HEK293 (cell line): ENCODE results near the gene ADGRG7.

Experiments used
- REPIN1 ChIP-seq: fragments of 450-650 bp; formaldehyde crosslinking; IDR thresholded peaks from 2 replicates; pipeline ENCODE4 v1.5.1; 2017; ENCODE audit warnings: missing biosample characterization, missing genetic modification characterization, low read depth
- REST ChIP-seq: fragments of 450-650 bp; formaldehyde crosslinking; IDR thresholded peaks from 2 replicates; pipeline ENCODE4 v1.5.1; 2016; ENCODE audit warnings: missing biosample characterization, missing genetic modification characterization
- SP2 ChIP-seq: fragments of 450-650 bp; formaldehyde crosslinking; IDR thresholded peaks from 2 replicates; pipeline ENCODE4 v1.5.1; 2016; ENCODE audit warnings: missing biosample characterization, missing genetic modification characterization
- ZBTB8A ChIP-seq: fragments of 450-650 bp; formaldehyde crosslinking; IDR thresholded peaks from 2 replicates; pipeline ENCODE4 v1.5.1; 2016; ENCODE audit warnings: missing biosample characterization, missing genetic modification characterization
- ZNF121 ChIP-seq: fragments of 450-650 bp; formaldehyde crosslinking; IDR thresholded peaks from 2 replicates; pipeline ENCODE4 v1.5.1; 2016; ENCODE audit warnings: missing biosample characterization, missing genetic modification characterization
- ZNF266 ChIP-seq: fragments of 450-650 bp; formaldehyde crosslinking; IDR thresholded peaks from 2 replicates; pipeline ENCODE4 v1.5.1; 2016; ENCODE audit warnings: missing biosample characterization, missing genetic modification characterization, low read depth
- ZNF292 ChIP-seq: fragments of 450-650 bp; formaldehyde crosslinking; IDR thresholded peaks from 2 replicates; pipeline ENCODE4 v1.5.1; 2016; ENCODE audit warnings: low read depth, missing biosample characterization, missing genetic modification characterization, borderline replicate concordance
- ZNF433 ChIP-seq: fragments of 450-650 bp; formaldehyde crosslinking; IDR thresholded peaks from 2 replicates; pipeline ENCODE4 v1.5.1; 2016; ENCODE audit warnings: missing biosample characterization, missing genetic modification characterization, low read depth

GRCh38 chr3:100581650-100582049, 27.8 kb upstream of the ADGRG7 start:
- TF ChIP-seq ZBTB8A (tag by site-specific recombination) (no peak), SP2 (tag by site-specific recombination) (no peak), ZNF292 (tag by site-specific recombination) (no peak), ZNF121 (no peak), REPIN1 (tag by site-specific recombination) (no peak), ZNF433 (no peak), REST (tag by site-specific recombination) (no peak), ZNF266 (tag by site-specific recombination) (no peak)
